Fibroblast of peridontal ligament (primary cell): ENCODE data around the gene RPS6KL1.

ENCODE experiments used
- DNase-seq: peaks from one replicate; pipeline ENCODE4 v3.0.0-alpha.2; 2010; ENCODE audit errors: extremely low read depth

RPS6KL1 gene

DNA sequence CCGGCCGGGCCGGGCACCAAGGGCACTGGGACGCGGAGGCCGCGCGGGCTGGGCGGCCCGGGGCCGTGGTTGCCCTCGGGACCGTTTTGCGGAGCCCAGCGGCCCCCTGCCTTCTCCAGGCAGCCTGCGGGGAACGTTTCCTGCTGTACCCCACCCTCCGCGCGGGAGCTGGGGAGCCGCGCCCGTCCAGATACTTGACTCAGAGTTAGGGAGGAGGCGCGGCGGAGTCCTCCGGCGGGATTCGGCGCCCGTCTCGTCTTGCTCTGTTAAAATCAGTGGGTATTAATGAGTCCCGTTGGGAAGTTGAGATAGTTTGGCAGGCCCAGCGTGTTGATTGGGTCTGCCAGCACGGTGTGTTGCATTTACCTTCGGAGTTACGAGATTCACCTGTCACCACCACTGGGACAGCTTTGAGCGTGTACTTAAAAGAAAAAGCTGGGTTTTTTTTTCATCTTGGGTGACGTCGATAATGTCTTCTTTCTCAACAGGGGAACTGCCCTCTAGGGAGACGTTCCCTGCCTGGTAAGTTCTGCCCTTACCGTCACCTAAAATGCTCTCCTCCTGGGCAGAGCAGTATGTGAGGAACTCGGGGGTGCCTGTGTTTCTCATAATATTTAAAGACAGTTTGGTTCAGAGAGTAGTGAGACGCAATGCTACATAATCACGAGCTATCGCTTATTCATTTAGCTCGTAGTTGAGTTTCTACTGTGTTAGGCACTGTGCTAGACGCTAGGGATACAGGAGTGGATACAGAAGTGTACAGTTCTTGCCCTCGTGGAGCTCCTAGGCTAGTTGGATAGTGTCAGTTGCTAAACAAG is 40.7 kb downstream of the RPS6KL1 start:
- DNase-seq: peak; percentile 69

DNA sequence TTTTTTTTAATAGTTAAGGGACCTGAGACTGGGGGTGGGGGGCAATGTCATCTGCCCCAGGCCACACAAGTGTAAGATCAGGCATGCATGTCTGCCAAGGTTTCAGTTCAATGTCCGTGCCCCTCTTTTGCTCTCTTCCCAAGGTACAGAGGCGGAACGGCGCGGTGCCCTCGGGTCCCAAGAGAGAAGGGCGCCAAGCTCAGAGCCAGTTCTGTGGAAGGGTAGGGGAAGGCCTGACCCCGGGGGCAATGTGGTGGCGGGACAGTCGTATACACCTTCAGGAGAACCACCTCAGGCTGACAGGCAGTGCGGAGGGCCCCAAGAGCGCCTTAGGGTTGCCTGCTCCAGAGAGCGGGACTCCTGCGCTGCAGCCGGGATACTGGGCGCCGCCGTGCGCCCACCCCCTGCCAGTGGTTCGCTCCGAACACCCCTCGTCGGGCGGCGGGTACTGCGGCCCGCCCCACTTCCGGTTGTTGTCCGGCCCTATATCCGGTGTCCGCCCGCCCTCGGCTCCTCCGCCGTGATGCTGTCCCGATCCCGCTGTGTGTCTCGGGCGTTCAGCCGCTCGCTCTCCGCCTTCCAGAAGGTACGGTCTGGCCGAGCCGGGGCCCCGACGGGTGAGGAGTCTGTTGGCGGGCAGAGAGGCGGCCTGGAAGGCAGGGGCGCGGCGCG is 41.5 kb downstream of the RPS6KL1 start, which contains the start of gene DLST:
TSS of gene DLST (plus strand) at position 486 of the 672 bp plus-strand sequence. CDS start at position 524, 38 bp downstream.
- DNase-seq: peak; percentile 82

DNA sequence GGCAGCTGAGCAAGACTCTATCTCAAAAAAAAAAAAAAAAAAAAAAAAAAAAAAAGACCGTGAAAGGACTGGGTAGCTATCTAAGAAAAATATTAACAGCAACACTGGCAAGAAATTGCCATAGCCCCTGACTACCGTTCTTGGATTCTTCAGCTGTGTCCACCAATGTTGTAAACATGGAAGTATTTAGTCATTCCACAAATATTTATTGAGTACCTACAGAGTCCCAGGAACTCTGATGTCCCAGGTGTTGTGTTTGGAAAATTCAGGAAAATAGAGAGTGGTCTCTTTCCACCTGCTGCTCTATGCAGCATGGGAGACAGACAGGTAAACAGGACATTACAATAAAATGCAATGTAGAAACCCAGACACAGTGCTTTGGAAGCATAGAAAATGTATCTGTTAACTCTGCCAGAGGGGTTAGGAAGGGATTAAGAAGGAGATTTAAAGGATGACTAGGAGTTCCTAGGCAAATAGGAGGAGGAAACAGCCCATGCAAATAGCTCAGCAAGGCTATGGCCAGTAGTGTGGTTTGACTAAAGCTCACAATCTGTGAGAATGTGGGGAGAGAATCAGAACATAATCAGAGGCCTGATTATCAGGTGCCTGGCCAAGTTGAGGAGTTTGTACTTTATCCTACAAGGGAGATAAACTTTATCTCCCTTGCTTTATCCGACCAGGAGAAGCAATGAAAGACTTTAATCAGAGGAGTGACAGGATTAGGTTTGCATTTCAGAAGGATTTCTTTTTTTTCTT is 43.5 kb downstream of the RPS6KL1 start:
- DNase-seq: no peak

DNA sequence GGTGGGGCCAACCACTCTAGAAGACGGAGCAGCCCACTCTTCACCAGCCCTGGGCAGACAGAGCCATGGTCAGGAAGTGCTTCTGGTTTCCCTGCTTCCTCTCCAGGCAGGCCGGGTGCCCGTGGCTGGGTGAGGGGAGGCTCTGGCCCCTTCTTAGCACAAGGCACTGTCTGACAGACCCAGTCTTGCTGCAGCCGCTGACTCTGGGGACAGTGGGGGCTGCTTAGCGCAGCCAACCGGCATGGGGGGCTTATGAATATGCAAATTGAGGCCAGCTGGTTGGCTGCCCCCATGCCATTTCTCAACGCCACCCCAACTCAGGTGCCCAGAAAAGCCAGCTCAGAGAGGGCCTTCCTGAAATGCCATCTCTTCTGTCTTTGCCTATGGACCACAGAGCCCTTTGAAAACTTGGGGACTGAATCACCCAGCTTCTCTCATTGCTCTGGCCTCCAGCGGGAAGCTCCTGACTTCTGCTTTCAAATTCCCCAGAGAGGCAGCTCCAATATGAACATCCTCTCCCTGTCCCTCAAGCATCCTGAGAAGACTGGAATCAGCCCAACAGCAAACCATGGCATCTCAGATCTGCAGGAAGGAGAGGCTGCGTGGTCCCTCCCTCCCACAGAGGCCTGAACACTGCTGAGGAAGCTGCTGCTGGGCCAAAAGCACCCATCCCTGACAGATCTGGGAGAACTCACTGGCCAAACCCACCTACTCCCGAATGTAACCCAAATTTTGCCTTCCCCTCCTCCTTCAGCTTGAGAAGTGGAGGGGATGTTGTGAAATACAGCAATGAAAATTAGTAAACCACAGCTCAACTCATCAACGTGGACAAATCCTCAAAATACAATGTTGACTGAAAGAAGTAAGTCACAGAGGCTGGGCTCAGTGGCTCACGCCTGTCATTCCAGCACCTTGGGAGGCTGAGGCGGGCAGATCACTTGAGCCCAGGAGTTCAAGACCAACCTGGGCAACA is 46.8 kb downstream of the RPS6KL1 start, which contains the start of gene PROX2:
TSS of gene PROX2 (minus strand) at position 205 of the 973 bp plus-strand sequence. CDS start 12,311 bp downstream, outside the sequence.
- peak; percentile 38 for DNase-seq

DNA sequence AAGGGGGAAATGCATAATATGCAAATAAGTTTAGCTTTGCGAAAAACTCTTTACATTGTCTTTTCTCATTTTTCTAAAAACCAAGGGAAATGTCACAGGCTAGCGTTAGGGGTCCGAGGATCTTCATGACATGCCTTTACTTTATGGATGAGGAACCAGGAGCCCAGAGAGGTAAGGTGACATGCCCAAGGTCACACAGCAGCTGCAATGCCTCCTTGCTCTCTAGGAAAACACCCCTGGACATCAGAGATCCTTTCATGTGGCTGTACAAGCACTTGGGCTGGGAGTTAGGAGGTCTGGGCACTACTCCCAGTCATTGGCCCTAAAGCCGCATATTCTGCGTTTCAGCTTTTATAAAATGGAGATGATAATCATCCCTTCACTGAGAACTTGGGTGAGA is 47.9 kb downstream of the RPS6KL1 start:
- DNase-seq: no peak

DNA sequence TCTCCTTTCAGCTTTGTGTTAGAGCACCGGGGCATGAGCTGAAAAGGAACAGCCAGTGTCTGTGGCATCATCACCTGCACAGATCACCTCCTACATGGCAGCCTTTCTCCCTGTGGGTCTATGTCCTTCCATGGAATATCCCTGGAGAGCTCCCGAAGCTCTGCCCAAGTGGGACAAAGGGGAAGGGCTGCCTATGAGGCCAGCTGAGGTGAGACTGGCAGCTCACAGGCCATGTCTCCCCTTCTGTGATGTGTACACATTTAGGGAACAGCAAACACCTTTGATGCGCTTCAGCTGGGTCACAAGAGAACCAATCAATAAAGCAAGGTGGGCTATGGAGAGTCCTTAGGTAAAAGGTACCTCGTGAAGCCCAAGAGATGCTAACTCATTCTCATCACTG is 51.2 kb downstream of the RPS6KL1 start:
- DNase-seq: no peak

DNA sequence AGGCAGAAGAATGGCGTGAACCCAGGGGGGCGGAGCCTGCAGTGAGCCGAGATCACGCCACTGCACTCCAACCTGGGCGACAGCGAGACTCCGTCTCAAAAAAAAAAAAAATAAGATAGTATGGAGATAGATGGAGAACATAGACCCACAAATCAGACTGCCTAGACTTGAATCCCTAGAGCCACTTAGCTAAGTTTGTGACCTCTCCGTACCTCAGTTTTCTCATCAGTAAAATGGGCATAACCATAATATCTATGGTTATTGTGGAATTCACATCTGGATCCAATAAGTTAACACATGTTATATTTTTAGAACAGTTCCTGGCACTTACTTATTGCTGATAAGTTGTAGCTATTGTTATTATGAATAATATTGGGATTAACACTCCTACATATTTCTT is 54.3 kb downstream of the RPS6KL1 start:
- no peak for DNase-seq

DNA sequence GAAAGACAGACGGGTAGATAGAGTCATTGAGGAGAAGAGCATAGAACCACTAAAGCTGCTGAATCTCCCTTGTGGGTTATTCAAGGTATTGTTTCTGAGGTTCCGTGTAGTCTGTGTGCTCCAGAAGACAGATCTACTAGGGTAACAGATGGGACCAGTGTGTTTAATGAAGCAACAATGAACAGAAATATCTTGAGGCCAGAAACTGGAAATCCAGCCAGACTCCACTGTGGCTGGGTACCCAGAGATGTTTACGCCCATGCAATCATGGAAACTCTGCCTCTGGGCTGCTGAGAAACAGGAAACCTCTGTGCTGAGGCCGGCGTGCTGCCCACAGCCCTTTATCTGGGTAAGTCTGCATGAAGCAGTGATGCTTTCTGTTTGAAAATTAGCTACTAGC is 55.4 kb downstream of the RPS6KL1 start:
- DNase-seq: peak; percentile 93

DNA sequence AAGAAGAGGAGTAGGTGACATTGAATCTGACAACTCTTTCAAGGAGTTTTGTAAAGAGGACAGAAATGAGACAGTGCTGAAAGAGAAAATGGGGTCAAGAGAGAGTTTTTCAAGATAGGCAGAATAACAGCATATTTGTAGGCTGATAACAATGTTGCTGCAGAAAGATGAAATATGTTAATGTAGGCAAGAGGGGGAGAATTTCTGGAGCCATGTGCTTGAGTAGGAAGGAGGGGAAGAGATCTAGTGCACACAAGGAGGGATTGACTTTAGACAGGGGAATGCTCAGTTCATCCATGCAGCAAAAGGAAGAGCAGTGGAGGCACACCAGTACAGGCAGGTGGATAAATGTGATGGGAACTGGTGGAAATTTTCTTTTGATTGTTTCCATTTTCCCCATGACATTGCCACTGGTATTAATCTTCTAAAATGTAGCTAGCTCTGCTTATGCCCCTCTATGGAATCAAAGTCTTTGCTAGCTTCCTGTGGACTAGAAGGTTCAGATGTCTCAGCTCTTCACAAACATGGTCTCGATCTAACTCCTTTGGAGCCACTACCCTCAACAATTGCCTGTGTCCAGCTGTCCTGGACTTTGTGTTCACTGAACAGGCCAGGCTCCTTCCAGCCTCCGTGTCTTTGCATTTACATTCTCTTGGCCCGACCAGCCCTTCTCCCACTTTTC is 56.2 kb downstream of the RPS6KL1 start:
- no peak for DNase-seq

DNA sequence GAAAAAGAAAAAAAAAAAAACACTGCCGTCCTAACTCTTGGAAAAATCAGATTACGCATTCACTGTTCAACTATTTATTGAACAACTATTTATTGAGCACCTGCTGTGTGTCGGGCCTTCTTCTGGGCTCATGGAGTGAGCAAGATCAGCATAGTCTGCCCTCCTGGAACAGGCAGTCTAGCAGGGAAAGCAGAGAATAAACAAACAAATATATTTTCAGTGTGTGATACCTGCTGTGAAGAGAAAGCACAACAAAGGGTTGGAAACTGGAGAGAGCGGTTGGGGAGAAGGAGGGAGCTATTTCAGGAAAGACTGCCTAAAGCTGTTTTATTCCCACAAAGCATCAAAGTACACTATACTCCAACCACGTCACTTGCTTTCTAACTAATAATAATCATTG is 57.9 kb downstream of the RPS6KL1 start:
- no peak for DNase-seq

DNA sequence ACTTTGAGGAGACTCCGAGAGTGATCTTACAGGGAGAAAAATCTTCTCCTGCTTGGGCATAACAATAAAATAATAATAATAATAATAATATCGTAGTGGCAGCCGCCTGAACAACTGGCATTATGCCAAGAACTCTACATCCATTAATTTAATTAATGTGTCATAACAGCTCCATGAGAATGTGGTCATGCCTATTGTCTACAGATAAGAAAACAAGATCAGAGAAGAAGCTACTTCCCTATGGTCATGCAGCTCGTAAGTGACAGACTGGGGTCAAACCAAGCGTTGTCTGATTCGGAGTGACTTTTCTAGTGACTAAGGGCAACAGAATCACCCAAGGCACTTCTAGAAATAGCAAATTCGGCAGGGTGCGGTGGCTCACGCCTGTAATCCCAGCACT is 58.9 kb downstream of the RPS6KL1 start:
- no peak for DNase-seq

DNA sequence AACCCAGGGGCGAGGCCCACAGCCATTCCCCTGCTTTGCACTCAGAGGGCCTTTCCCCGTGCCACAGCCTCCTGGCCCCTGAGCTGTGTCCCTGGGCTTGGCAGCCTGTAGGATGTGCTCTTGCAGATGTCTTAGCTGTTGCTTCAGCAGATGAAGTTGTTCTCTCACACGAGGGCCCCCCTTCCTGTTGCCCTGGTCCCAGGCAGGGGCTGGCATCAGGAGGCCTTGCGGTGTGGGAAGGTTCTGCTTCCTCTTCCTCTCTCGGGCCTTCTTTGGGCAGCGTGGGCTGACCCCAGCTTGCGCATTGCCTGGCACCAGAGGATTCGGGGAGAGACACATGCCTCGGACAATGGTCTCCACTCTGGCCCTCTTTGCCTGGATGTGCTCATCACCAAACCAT is 59.8 kb downstream of the RPS6KL1 start:
- DNase-seq: no peak

DNA sequence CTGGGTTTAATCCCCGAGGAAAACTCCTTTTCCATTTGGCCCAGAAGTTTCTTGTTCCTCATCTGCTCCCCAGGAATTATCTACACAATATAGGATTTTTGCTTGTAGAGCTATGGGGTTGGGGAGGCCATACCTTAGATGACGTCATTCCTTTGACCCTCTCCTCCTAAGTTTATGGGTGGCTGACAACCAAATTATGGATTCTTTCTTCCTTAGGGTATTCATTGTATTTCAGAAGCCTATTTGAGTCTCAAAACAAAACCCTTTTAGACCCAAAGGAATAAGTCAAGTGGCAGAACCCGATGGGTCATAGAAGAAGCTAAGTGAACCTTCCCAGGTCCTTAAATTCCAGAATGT is 61.3 kb downstream of the RPS6KL1 start:
- no peak for DNase-seq

DNA sequence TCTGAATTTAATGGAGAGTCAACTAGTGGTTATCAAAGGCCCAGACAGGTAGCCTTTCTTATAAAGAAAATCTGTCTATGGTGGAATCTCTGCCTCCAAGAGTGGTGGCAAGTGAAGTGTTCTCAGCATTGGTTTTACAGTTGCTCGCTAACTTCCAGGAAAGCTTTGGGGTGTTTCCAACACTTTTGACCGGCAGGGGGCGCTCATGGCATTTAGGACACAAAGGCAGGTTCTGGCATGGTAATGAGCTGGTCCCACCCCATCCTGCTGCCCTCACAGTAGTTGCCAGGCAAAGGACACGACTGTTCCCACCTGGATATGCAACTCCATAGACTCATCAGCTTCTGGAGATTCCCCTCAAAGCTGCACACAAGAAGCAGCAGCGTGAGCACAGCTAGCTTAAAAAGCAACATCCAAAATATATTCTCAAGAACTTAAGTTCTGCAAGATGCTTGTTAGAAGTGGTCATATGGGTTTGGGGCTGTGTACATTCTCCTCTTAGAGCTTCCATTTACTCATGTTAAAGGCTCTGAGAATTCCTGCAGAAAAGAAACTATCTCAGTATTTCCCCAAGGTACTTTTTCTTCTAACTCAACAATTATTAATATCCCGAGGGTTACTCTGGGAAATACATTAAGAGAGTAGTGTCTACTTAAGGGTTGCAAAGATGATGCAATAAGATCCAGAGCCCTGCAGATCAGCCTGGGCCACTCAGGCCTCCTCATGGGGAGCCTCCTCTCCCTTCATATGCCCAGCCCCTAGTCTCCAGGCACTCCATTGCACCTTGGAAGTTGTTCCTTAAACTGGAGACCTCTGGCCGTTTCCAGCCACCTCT is 61.9 kb downstream of the RPS6KL1 start:
- peak; percentile 92 for DNase-seq

DNA sequence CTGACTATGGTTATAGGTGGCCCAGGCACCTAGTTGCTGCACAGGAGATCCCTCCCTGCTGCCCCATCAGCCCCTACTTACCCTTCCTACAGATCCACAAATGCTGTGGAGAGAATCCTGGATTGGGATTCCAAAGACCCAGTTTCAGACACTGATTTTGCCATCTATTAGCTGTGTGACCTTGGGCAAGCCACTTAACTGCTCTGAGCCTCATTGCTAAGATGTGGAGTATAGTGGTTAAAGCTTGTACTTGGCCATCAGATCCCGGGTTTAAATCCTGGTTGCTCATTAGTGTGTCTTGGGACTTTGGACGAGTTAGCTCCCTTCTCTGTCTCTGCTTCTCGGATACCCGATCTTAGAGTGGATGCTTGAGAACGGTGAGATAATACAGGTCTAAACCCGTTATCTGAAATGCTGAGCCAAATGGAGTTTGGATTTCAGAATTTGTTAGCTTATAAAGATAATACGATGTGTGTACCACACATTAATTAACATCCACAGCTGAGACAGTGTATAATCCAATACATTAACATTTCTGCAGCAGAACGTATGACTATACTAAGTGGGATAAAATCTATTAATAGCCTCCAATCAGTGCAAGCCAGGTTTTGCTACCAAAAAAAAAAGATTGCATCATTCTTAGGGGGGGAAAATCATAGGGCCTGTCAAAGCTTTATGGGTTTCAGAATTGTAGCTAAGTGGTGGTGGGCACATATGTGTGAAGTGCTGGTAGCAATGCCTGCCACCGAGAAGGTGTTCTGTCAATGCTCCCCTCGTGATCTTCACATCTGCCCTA is 63.1 kb downstream of the RPS6KL1 start:
- DNase-seq: peak; percentile 44

DNA sequence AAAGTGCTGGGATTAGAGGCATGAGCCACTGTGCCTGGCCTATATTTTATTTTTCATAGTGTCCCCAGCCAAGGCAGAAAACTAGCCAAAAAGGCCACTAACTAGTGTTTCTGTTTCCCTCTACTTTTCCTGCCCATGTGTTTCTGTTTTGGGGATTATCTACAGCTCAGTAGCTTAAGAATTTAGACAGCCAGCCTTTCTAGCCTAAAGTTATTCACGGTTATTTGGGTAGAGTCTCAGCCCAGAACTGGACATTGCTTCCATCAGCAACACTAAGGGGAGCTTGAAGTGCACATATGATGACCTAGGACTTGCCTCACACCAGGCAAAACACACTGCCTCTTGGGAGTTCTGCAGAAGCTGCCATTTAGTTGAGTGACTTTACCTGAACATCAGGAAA is 65.0 kb downstream of the RPS6KL1 start:
- peak; percentile 77 for DNase-seq

DNA sequence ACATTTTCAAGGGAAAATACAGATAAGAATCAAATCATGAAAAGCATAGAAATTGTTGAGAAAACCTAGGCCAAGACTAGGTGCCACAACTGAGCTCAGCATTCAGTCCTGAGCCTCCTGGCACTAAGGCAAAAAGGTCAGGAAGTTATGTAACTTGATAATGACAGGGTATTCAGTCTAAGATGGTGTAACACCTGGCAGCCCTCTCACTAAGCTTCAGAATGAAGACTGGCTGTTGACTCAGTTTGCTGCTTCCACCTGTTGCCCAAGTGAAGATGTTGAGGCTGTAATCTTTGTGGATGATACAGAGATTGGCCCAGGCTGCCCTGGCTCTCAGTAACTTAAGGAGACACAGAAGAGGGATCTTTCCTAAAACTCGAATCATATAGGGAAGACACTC is 66.7 kb downstream of the RPS6KL1 start:
- no peak for DNase-seq

DNA sequence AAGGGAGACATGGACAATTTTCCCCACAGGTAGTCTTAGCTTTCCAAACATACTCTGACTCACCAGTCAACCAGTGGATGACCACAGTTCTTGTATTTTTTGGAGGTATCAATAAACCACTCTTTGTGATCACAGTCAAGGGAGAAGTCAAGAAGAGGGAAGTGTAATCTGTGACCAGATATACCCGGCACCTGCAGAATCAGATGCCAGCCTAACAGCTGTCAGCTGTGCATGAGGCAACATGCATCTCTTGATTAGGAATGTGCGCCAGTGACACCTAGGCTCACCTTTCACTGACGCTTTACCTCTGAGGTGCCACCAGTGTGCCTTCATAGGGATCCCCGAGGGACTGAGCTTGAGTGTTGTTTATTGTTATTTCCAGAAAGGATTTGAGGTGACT is 67.1 kb downstream of the RPS6KL1 start:
- DNase-seq: no peak

DNA sequence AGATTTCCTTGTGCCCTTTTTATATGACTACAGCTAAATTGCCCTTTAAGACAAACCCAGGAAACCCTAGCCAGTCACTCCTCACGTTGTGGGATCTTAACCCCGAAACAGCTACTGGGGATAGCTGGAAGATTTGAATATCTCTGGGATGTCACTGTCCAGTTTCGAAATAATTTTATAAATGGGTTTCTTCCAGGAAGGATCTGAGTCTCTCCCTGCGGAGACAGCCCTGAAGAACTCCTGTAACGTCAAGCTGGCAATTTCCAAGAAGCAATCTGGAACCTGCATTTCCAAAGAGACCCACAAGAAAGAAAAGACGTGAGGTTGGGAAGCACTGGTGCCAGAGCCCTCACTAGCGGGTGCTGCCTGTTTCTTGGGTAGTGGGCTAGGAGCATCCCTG is 68.0 kb downstream of the RPS6KL1 start:
- DNase-seq: no peak
